Endothelial cell of umbilical vein (primary cell): ENCODE results near the gene SPPL2B.

ENCODE experiments used
- CTCF ChIP-seq, 2 donors: IDR thresholded peaks; 1 replicate in 1 of 2; 2 replicates in 1 of 2; pipeline ENCODE4 v1.5.1; 2011; ENCODE audit warnings: low read length in 2 of 2, mild to moderate bottlenecking in 2 of 2, moderate library complexity in 2 of 2, control low read depth in 1 of 2, inconsistent platforms in 1 of 2, low read depth in 1 of 2; ENCODE audit not compliant: insufficient read depth in 1 of 2; ENCODE audit errors: extremely low read depth in 1 of 2
- EZH2 ChIP-seq: IDR thresholded peaks from 2 replicates; pipeline ENCODE4 v1.6.1; 2012; ENCODE audit warnings: borderline replicate concordance, low read depth, mild to moderate bottlenecking, moderate library complexity, low read length, inconsistent platforms; ENCODE audit not compliant: severe bottlenecking
- FOS ChIP-seq: IDR thresholded peaks from 2 replicates; pipeline ENCODE4 v1.6.1; 2011; ENCODE audit warnings: mild to moderate bottlenecking, low read length, moderate library complexity, borderline replicate concordance; ENCODE audit not compliant: insufficient read depth
- GATA2 ChIP-seq: IDR thresholded peaks from 2 replicates; pipeline ENCODE4 v1.7.0; 2011; ENCODE audit warnings: low read depth, mild to moderate bottlenecking, moderate library complexity, mixed read lengths, low read length; ENCODE audit not compliant: insufficient read length, insufficient read depth
- MAX ChIP-seq: IDR thresholded peaks from 2 replicates; pipeline ENCODE4 v1.6.1; 2011; ENCODE audit not compliant: insufficient read depth, insufficient read length
- MYC ChIP-seq: IDR thresholded peaks from one replicate; pipeline ENCODE4 v1.6.1; 2011; ENCODE audit warnings: mild to moderate bottlenecking, low read depth, low read length
- POLR2A ChIP-seq: IDR thresholded peaks from 2 replicates; pipeline ENCODE4 v1.6.1; 2012; ENCODE audit warnings: low read depth, mild to moderate bottlenecking, control low read depth, low read length
- POLR2AphosphoS5 ChIP-seq: IDR thresholded peaks from 2 replicates; pipeline ENCODE4 v1.6.1; 2012; ENCODE audit warnings: low read depth, mild to moderate bottlenecking, control low read depth, low read length, moderate library complexity; ENCODE audit not compliant: insufficient read depth

- TF ChIP-seq CTCF (IDR thresholded peaks at IDR 0.05; ENCODE audit: extremely low read depth in 1 of 2, insufficient read depth in 1 of 2, low read depth in 1 of 2, low read length in 2 of 2) (no peak), POLR2AphosphoS5 (no peak), POLR2A (no peak), EZH2 (no peak), MYC (no peak), FOS (no peak), MAX (no peak), GATA2 (no peak)
These were observed 15.0 kb downstream of the SPPL2B start for GRCh38 chr19:2343289-2343982.
